VCaP (cell line): ENCODE data around the gene ORC4.

Source experiments
- H3K27ac ChIP-seq: fragments of 450-650 bp; 2 replicates; pipeline ENCODE4 v1.5.1; 2017
- TF ChIP-seq, protein P1 (sequence below): fragments of 450-650 bp; conservative IDR thresholded peaks from 2 replicates; pipeline ENCODE4 v1.5.1; 2017; ENCODE audit warnings: mild to moderate bottlenecking, moderate library complexity

ORC4 gene

GRCh38 chr2:148028781-148029180 is 8.2 kb upstream of the ORC4 start:
- H3K27ac ChIP-seq, result no peak overlapping the region
- TF ChIP-seq, protein P1, sequence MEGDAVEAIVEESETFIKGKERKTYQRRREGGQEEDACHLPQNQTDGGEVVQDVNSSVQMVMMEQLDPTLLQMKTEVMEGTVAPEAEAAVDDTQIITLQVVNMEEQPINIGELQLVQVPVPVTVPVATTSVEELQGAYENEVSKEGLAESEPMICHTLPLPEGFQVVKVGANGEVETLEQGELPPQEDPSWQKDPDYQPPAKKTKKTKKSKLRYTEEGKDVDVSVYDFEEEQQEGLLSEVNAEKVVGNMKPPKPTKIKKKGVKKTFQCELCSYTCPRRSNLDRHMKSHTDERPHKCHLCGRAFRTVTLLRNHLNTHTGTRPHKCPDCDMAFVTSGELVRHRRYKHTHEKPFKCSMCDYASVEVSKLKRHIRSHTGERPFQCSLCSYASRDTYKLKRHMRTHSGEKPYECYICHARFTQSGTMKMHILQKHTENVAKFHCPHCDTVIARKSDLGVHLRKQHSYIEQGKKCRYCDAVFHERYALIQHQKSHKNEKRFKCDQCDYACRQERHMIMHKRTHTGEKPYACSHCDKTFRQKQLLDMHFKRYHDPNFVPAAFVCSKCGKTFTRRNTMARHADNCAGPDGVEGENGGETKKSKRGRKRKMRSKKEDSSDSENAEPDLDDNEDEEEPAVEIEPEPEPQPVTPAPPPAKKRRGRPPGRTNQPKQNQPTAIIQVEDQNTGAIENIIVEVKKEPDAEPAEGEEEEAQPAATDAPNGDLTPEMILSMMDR, result no peak

GRCh38 chr2:148027822-148028221 is 7.3 kb upstream of the ORC4 start:
- H3K27ac ChIP-seq, result no peak overlapping the region
- TF ChIP-seq, protein P1, result no peak

- H3K27ac ChIP-seq, result no peak overlapping the region
- TF ChIP-seq, protein P1, result no peak
Measured at GRCh38 chr2:148026573-148026972, 6.0 kb upstream of the ORC4 start.

DNA sequence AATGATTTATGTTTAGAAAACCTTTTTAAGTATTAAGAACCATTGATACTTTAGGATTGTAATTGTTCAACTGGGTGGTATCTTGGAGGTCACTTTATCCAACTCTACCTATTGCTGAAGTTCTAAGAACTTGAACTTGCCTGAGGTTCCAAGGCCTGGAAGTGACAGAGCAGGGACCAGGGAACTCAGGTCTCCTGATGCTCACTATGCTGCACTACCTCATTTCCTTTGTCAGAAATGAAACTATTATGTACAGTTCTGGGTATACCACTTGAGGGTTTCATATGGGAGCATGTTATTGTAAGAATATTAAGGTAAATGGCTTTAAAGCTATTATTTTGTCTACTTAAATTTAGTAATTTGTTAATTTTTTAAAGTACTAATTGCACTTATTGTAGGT is 3.3 kb upstream of the ORC4 start:
- TF ChIP-seq, protein P1, result no peak
- H3K27ac ChIP-seq, result no peak overlapping the region

- H3K27ac ChIP-seq, result no peak overlapping the region
Measured at GRCh38 chr2:148022882-148023281, 2.3 kb upstream of the ORC4 start.

DNA sequence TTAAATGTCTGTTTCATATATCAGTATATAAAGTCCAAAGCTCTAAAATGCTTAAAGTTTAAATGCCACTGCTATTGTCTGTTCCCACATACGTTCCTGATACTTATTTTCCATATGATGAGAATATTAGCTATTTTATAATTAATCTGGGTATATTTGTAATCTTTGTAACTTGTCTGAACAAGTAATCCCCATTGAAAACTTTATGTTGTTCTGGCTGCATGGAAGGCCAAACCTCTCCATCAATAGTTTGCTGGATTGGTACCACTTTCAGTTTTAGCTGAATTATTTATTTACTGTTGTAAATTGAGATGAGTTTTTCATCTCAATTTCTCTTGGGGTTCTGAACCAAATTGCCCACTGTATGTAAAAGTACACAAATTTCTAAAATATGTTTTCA is 1.8 kb upstream of the ORC4 start:
- TF ChIP-seq, protein P1, result no peak
- H3K27ac ChIP-seq, result peak overlapping the region; percentile 88

More at GRCh38 chr2:148022882-148023281, 2.3 kb upstream of the ORC4 start:
- TF ChIP-seq, protein P1, result no peak

- TF ChIP-seq, protein P1, result no peak
- peak overlapping the region; percentile 88 for H3K27ac ChIP-seq
Measured at GRCh38 chr2:148021886-148022285, 1.3 kb upstream of the ORC4 start.
